Fibroblast of lung (primary cell): ENCODE measurements around the gene EIF4G1.

Experiments used
- CTCF ChIP-seq, 2 donors: IDR thresholded peaks in 1 of 2; conservative IDR thresholded peaks in 1 of 2; 1 replicate in 1 of 2; 2 replicates in 1 of 2; pipeline ENCODE4 v1.5.1; 2011 to 2012; ENCODE audit warnings: low read length in 2 of 2, control low read depth in 1 of 2, inconsistent platforms in 1 of 2, low read depth in 1 of 2, mild to moderate bottlenecking in 1 of 2
- EZH2 ChIP-seq: IDR thresholded peaks from 2 replicates; pipeline ENCODE4 v1.5.1; 2012; ENCODE audit warnings: low read length, control low read depth, mild to moderate bottlenecking; ENCODE audit errors: missing control alignments

GRCh38 chr3:184335661-184336546, 21.5 kb downstream of the EIF4G1 start:
- no peak for TF ChIP-seq CTCF (conservative IDR thresholded peaks at IDR 0.05 in 1 of 2, IDR thresholded peaks at IDR 0.05 in 1 of 2; ENCODE audit: low read depth in 1 of 2, low read length in 2 of 2)
- TF ChIP-seq EZH2 = no peak
